GM10847 (cell line): ENCODE results near the gene FLII.

Experiments
- POLR2A ChIP-seq: IDR thresholded peaks from 2 replicates; pipeline ENCODE4 v1.6.1; 2011; ENCODE audit not compliant: insufficient read length; ENCODE audit errors: extremely low read depth

The FLII gene

DNA sequence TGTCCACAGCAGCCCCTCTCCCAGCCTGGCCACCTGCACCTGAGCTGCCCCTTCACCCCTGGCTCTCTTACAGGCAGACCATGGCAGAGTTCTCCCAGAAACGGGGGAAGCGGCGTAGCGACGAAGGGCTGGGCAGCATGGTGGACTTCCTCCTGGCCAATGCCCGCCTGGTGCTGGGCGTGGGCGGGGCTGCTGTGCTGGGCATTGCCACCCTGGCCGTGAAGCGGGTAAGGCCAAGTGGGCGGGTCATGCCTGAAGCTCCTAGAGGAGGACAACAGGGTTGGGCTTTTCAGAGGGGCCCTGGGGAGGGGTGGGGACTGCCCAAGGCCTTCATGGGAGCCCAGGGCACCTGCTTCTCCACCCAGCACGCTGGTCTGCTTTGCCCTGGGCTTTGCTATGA is 4.1 kb upstream of the FLII start:
- TF ChIP-seq POLR2A, result no peak

DNA sequence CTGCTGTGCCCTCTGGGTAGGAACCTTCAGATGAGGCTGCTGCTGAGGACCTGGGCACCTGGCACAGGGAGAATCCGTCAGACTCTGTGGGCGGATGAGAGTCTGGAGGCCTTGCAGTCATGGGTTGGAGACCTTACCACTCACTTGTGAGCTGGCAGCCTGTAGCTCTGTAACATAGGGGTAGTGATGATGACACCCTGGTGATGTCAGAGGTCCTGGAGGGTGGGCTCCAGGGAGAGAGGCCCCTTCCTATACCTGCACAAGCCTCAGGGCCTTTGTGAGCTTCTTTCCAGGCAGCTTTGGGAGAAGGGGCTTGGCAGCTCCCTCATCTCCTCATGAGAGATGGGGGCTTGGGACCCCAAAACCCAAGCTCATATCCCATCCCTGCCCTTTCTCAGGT is 3.6 kb upstream of the FLII start:
- no peak for TF ChIP-seq POLR2A

DNA sequence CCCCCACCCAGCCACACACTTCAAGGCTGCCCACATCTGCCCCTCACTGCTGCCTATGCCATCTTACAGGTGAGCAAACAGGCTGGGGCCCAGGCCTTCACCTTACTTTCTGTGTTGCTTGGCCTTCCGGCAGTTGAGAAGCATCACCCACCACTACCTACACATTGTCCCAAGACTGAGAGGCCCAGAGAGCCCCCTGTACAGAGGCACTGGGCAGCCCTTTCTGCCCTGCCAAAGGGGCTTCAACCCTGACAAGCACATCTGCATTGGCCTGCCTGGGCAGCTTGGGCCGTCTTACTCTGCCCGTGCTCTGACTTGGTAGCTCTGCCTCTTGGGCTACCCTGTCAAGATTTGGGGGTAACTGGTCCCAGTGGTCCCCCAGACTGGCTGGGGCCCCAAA is 3.1 kb upstream of the FLII start:
- TF ChIP-seq POLR2A, result no peak

DNA sequence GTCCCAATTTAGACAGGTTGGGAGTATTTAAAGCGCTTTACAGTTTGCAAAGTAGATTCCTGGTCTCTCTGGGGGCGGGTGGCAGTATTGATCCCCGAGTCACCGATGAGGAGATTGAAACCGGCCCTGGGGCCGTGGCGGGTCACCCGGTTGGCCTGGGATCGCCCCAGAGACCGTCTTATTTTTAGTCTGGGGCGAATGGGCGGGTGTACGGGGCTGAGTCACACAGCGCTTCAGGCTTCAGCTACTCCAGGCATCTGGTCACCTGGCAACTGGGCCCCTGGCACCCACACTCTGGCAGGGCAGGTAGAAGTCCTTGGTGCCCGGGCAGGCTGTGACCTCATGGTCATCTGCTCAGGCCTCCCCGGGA is 2.6 kb upstream of the FLII start:
- no peak for TF ChIP-seq POLR2A

DNA sequence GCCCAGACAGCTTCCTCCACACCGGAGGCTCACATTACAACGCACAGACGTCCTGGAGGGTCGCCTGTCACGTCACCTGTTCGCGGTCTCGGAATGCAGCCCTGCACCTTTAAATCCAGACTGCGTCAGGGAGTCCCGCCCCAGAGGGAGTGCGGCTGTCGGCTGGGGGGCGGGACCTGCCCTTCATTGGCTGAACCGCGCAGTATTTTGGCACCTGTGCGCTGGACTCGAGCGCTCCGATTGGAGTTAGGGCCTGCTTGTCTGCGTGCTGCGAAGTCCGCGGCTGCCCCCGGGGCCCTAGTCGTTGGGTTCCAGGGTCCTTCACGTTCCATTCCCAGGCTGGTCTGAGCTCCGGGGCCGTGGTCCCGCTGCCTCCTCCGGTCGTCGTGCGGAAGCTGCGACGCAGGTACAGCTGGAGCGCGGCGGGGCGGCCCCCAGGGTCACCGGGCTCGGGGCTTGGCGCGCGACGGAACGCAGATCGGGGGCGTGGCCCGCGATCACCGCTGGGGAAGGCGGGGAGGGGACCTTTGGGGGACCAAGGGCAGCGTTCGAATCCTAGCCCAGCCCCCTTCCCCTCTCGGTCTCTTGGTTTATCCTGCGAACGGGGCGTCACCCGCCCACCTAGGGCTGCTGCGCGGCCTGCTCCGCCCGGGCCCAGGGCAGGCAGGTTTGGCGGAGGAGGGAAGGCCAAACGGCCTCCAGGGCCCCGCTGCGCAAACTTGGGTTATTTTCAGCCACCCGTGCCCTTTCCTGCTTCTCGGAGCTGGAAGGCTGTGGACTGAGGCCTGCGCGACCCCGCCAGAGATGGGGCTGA is 2.0 kb upstream of the FLII start, which contains the start of gene MIEF2:
MIEF2 (plus strand) TSS at position 331 of the 814 bp plus-strand sequence. CDS start 2,059 bp downstream, outside the sequence.
- TF ChIP-seq POLR2A, result peak; percentile 21

DNA sequence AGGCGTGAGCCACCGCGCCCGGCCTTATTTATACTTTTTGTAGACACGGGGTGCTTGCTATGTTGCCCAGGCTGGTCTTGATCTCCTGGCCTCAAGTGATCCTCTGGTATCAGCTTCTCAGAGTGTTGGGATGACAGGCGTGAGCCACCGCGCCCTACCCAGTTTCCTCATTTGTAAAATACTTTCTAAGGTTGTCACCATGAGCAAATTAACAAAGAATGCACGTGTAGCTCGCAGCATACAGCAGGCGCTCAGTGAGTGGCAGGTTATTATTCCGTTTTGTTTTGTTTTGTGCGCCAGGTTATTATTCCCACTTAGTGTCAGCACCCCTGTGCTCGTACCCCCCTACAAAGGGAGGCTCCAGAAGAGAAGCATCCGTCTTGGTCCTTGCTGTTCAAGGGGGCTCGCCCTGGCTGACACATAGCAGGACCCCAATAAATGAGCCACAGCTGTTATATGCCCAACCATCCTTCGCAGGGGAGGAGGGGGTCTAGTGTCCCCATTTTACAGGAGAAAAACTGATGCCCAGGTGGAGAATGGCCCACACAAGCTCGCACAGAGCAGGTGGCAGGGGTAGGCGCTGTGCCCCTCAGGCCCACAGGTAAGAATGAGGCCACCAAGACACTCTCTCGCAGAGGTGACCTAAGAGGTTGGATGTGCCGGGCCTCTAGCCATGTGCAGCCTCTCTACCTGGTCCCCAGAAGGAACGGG is 1.2 kb upstream of the FLII start:
- no peak for TF ChIP-seq POLR2A

DNA sequence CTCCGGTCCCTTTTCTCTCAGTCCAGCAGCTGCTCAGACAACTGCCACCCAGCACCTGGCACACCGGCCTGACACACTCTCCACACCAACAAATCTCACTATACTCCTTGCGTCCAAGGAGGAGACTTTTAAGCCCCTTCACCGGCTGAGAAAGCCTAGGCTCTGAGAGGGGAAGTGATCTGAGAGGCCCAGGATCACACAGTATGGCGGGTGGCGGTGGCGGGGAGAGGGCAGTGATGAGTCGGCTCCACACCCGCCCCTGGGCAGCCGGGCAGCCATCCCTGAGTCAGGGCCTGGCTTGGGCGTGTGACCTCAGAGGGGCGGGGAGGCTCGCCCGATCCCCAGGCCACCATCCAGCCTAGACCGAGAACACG is 569 bp downstream of the FLII start:
- TF ChIP-seq POLR2A, result peak; percentile 17

DNA sequence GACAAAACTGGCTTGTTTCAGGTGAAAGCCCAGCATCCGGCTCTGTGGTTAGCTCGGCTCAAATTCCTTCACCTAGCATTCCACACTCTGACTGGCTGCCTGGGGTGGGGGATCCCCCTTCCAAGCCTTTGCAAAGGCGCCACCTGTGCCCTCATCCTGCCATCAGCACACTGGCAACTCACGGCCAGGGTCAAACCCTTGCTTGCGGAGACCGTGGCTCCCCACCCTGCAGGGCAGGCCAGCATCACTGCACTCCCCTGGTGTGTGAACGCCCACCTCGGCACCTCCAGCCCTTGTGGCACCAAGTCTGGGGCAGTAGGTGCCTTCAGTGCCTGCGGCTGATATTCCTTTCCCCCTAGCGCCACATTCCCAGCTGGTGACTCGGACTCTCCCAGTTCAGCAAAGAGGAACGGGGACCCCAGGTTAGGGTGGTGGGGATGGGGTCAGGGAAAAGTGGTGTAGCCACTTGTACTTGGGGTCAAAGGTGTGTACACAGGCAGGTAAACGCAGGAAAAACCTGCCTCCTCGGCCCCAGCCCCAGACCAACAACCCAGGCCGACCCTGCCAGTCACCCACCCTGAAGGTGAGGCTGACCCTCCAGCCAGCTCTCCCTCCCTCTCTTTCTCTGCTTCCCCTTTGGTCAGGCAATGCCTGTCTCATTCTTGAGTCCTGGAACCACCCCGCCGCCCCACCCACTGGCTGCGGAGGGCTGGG is 1.1 kb downstream of the FLII start:
- TF ChIP-seq POLR2A, result no peak

DNA sequence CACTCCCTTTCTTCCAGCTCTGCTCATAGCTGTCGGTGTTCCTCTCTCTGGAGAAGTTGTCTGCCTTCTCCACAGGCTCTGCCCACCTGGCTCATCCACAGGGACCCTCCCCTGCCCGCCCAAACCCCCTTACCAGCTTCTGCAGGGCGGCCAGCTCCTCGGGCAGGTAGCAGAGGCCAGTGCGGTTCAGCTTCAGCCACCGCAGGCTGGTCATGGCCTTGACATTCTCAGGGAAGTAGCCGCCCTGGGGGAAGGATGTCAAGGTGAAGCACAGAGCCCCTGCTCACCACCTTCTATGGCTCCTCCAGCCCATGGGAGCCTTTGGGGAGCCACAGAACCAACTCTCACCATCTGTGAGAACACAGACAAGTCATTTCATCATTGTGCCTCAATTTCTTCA is 1.8 kb downstream of the FLII start:
- no peak for TF ChIP-seq POLR2A

DNA sequence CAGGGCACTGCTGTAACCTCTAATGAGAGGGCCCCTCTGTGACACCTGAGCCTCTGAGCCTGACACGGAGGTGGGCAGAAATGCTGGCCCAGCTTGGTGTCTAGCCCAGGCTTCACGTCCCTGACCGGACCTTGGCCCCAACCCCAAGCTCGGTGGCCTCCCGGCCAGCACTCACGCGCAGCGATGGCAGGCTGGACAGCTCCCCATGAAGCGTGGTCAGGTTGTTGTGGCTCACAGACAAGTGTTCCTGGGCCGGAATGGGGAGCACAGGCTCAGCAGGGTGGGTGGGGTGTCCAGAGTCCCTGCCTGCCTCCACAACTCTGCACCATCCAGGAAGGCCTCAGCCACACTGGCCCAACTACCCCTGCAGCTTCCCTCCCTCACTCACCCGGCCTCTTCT is 2.2 kb downstream of the FLII start:
- no peak for TF ChIP-seq POLR2A

DNA sequence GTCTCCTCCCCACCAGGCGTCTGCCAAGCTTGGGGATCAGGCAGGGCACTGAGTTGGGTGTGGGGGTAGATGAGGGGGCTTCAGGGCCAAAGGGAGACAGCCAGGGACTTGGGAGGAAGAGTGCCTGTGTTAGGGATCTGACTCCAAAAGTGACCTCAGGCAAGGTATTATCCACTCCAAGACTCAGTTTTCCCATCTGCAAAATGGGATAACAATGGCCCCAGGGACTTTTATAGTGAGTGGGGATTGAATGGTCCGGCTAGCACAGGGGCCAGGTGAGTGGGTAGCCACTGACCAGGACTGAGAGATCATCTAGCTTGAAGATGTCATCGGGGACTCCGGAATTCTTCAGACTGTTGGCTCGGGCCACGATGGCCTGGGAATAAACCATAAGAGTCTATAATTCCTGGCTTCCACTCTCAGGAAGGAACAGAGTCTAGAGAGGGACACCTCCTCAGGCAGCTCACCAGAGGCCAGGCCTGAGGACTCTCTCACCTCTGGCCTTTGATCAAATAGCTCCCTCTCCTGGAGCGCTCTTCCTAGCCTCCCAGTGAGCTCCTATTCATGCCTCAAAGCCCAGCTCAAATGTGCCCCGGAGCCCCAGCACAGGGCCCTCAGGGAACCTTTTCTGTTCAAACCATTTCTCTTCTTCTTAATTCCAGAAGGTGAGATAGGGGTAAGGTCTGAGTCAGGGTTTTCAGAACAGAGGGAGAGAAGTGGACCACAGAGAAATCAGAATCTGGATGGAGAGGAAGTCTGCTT is 3.5 kb downstream of the FLII start:
- TF ChIP-seq POLR2A, result no peak

DNA sequence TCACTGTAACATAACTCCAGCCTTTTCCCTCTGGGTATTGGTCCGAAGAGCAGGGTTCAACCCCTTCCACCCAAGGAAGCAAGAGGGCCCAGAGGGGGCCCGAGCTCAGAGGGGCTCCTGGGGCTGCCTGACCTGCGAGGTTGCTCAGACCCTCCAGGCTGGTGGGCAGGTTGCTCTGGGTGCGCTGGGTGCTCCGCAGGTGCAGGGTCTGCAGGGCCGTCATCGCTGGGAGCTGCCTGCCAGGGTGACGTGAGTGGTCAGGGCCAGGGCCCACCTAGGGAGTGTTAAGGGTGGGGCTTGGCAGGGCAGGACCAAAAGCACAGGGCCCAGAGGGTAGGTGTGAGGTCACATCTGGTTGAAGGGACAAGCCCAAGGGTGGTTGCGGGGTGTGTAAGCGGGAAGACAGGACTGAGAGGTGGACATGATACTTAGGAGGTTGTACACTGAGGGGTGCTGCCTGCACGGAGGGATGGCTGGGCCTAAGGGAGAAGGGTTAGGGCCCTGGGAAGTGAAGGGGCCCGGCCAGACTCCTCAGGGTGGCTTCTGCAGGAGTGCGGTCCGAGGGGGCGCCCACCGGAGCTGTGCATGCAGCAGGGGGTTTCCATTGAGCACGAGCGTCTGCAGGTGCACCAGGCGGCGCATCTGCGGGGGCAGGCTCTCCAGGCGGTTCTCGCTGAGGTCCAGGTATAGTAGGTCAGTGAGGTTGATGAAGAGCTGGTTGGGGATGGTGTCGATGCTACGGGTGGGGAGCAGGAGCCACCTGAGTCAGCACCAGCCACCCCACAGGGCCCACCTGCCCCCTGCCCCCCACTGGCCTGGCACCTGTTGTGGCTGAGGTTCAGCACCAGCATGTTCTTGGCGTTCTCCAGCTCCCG is 4.4 kb downstream of the FLII start:
- TF ChIP-seq POLR2A, result no peak

DNA sequence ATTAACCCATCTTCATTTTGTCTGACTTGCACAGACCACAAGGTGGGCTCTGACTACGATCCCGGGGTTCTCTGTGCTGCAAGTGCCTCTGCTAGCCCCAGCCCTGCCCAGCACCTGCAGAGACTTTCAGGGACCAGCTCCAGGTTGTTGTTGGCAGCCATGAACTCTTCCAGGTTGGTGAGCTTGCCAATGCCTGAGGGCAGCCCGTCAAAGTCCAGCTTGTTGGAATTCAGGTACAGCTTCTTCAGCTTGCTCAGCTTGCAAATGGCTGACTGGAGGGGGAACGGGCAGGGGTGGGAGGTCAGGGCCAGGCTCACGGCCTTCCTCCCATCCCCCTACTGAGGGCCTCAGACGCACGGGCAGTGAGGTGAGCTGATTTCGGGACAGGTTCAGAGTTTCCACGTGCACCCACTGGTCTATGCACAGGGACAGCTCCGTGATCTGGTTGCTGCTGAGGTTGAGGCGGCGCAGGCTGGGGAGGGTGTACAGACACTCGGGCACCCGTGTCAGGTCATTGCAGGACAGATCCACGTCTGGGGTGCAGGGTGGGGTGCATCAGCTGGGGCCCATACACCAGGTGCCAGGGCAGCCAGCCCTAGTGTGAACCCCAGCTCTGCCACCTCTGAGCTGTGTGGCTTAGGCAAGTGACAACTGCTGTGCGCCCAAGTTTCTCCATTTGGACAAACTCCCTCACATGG is 5.2 kb downstream of the FLII start:
- no peak for TF ChIP-seq POLR2A

DNA sequence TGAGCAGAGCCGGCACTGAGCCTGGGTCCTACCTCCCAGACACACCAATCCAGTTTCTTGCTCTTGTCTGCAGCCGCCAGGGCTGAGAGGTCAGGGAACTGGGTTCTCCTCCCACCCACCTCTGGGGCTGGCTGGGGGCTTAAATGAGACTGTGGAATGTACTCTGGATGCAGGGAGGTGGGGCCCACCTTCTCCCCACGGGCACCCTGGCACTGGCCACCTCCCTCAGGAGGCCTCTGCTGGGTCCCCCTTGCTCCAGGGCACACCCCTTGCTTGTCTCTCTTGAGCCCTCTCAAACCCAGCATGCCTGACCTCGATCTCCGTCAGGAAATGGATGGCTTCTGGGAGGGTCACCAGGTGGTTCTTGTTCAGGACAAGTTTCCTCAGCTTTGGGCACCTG is 6.4 kb downstream of the FLII start:
- TF ChIP-seq POLR2A, result no peak

DNA sequence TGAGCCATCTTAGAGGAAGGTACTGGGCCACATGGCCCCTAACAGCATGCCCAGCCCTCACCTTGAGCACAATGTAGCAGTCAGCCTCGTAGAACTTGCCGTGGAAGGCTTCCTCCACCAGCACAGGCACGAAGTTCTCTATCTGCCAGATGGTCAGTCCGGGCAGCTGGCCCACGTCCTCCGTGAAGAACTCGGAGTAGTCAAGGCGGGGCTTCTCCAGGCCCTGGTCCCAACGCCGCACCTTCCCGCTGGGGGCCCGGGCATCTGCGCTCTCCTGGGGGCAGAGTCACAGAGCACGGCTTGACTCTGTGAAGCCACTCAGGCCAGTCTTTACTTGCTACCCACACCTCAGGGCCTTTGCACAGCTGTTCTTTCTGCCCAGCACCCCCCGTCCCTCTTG is 7.3 kb downstream of the FLII start:
- no peak for TF ChIP-seq POLR2A
